SK-N-MC (cell line): ENCODE results near the gene DCAF16.

Experiments used
- DNase-seq: peaks from one replicate; pipeline ENCODE4 v3.0.0-alpha.2; 2011; ENCODE audit warnings: low read depth, low spot score
- H3K27ac ChIP-seq: fragments of 200-600 bp; sonication (generic); 2 replicates; pipeline ENCODE4 v1.5.1; 2016; ENCODE audit warnings: mixed run types
- H3K36me3 ChIP-seq: fragments of 200-600 bp; sonication (generic); 2 replicates; pipeline ENCODE4 v1.6.1; 2017; ENCODE audit warnings: antibody characterized with exemption, low read length, mixed read lengths; ENCODE audit not compliant: insufficient read depth
- H3K4me3 ChIP-seq: fragments of 200-600 bp; sonication (generic); 2 replicates; pipeline ENCODE4 v1.5.1; 2016
- H3K9ac ChIP-seq: fragments of 200-600 bp; sonication (generic); 2 replicates; pipeline ENCODE4 v1.8.0; 2017; ENCODE audit warnings: mixed run types, mixed read lengths; ENCODE audit not compliant: insufficient read length
- H3K9me3 ChIP-seq: fragments of 200-600 bp; sonication (generic); 2 replicates; pipeline ENCODE4 v1.6.1; 2017; ENCODE audit warnings: low read depth, mild to moderate bottlenecking, antibody characterized with exemption, low read length, moderate library complexity, mixed read lengths
- EZH2 ChIP-seq: fragments of 200-600 bp; sonication (generic); IDR thresholded peaks from one replicate; pipeline ENCODE4 v1.6.1; 2017; ENCODE audit warnings: antibody characterized with exemption
- FOXP2 ChIP-seq: optimal IDR thresholded peaks from 2 replicates; pipeline ENCODE3; 2011; ENCODE audit warnings: mild to moderate bottlenecking, moderate library complexity; ENCODE audit not compliant: insufficient read depth; ENCODE audit errors: extremely low read length, control extremely low read depth
- POLR2AphosphoS5 ChIP-seq: IDR thresholded peaks from 2 replicates; pipeline ENCODE4 v1.6.1; 2012; ENCODE audit warnings: mild to moderate bottlenecking, low read depth, low read length, borderline replicate concordance

Gene DCAF16

GRCh38 chr4:17816142-17816541 is 5.6 kb upstream of the DCAF16 start:
- Histone ChIP-seq H3K4me3 (no peak overlapping the region), H3K36me3 (peaks cover 42% of the 10 kb centered on the region), H3K9me3 (no peaks in the 10 kb centered on the region), H3K9ac (no peak overlapping the region), H3K27ac (no peak overlapping the region)
- no peak for TF ChIP-seq FOXP2
- no peak for TF ChIP-seq POLR2AphosphoS5
- no peak for TF ChIP-seq EZH2
- no peak for DNase-seq

- H3K27ac ChIP-seq: no peak overlapping the region
- no peak overlapping the region for H3K9ac ChIP-seq
- no peak overlapping the region for H3K4me3 ChIP-seq
- no peaks in the 10 kb centered on the region for H3K9me3 ChIP-seq
- H3K36me3 ChIP-seq: peaks cover 40% of the 10 kb centered on the region
- no peak for DNase-seq
- TF ChIP-seq EZH2: no peak
- no peak for TF ChIP-seq FOXP2
- TF ChIP-seq POLR2AphosphoS5: no peak
Observed at GRCh38 chr4:17814140-17814539, 3.6 kb upstream of the DCAF16 start.

- H3K27ac ChIP-seq: no peak overlapping the region
- H3K4me3 ChIP-seq: peak overlapping the region; percentile 88
- peak overlapping the region; percentile 91 for H3K9ac ChIP-seq
Observed at GRCh38 chr4:17812801-17813200, 2.2 kb upstream of the DCAF16 start.

GRCh38 chr4:17812125-17812524 is 1.6 kb upstream of the DCAF16 start:
- TF ChIP-seq EZH2: no peak
- no peak for TF ChIP-seq POLR2AphosphoS5
- TF ChIP-seq FOXP2: no peak
- Histone ChIP-seq H3K27ac (no peak overlapping the region), H3K36me3 (peaks cover 29% of the 10 kb centered on the region), H3K4me3 (peak overlapping the region; percentile 88), H3K9me3 (no peaks in the 10 kb centered on the region), H3K9ac (peak overlapping the region; percentile 91)
- no peak for DNase-seq

More at GRCh38 chr4:17812801-17813200, 2.2 kb upstream of the DCAF16 start:
- H3K36me3 ChIP-seq: peaks cover 33% of the 10 kb centered on the region
- TF ChIP-seq EZH2 (no peak), FOXP2 (no peak), POLR2AphosphoS5 (no peak)
- DNase-seq: no peak
- no peaks in the 10 kb centered on the region for H3K9me3 ChIP-seq

- no peak for TF ChIP-seq EZH2
- Histone ChIP-seq H3K27ac (peak overlapping the region; percentile 54; the same call in 1 of the 2 replicates), H3K9ac (peak overlapping the region; percentile 91), H3K36me3 (peaks cover 24% of the 10 kb centered on the region), H3K9me3 (no peaks in the 10 kb centered on the region), H3K4me3 (peak overlapping the region; percentile 88)
- DNase-seq: no peak
Observed at GRCh38 chr4:17811078-17811603, 584 bp upstream of the DCAF16 start.

GRCh38 chr4:17809667-17810066 is 890 bp downstream of the DCAF16 start:
- H3K9me3 ChIP-seq: no peaks in the 10 kb centered on the region
- peak overlapping the region; percentile 96 for H3K9ac ChIP-seq
- no peak overlapping the region; the same call in 1 of the 2 replicates for H3K27ac ChIP-seq
- DNase-seq: no peak
- H3K36me3 ChIP-seq: peaks cover 23% of the 10 kb centered on the region
- TF ChIP-seq FOXP2 (no peak), EZH2 (no peak), POLR2AphosphoS5 (no peak)
- H3K4me3 ChIP-seq: peak overlapping the region; percentile 88

- no peaks in the 10 kb centered on the region for H3K9me3 ChIP-seq
- no peak for DNase-seq
- H3K9ac ChIP-seq: peak overlapping the region; percentile 65
- H3K36me3 ChIP-seq: peaks cover 38% of the 10 kb centered on the region
- TF ChIP-seq FOXP2 (no peak), EZH2 (no peak), POLR2AphosphoS5 (no peak)
- H3K4me3 ChIP-seq: peak overlapping the region; percentile 88
- no peak overlapping the region for H3K27ac ChIP-seq
Observed at GRCh38 chr4:17807446-17807845, 3.1 kb downstream of the DCAF16 start.

- DNase-seq: no peak
- Histone ChIP-seq H3K36me3 (peaks cover 45% of the 10 kb centered on the region), H3K9me3 (no peaks in the 10 kb centered on the region), H3K9ac (no peak overlapping the region), H3K4me3 (no peak overlapping the region), H3K27ac (no peak overlapping the region)
- TF ChIP-seq POLR2AphosphoS5 (no peak), EZH2 (no peak), FOXP2 (no peak)
Observed at GRCh38 chr4:17805580-17806155, 4.9 kb downstream of the DCAF16 start.

- no peak for TF ChIP-seq POLR2AphosphoS5
- no peak for TF ChIP-seq EZH2
- TF ChIP-seq FOXP2: no peak
- Histone ChIP-seq H3K9ac (no peak overlapping the region), H3K36me3 (peaks cover 13% of the 10 kb centered on the region), H3K27ac (no peak overlapping the region), H3K4me3 (no peak overlapping the region), H3K9me3 (no peaks in the 10 kb centered on the region)
- DNase-seq: no peak
Observed at GRCh38 chr4:17797808-17798207, 12.7 kb downstream of the DCAF16 start.
